Hematopoietic multipotent progenitor cell treated with erythropoietin and hydrocortisone succinate and interleukin-3 and kit ligand, for 17 days (in vitro differentiated cells): ENCODE data around the gene POLR1E.

Experiments
- DNase-seq: peaks from one replicate; pipeline ENCODE4 v3.0.0-alpha.2; 2015; ENCODE audit warnings: low spot score

Gene POLR1E

GRCh38 chr9:37485389-37486255 lies at the start of gene POLR1E:
TSS of gene POLR1E (plus strand) at chr9:37485948. CDS start at chr9:37486048, 100 bp downstream.
- peak; percentile 94 for DNase-seq

DNA sequence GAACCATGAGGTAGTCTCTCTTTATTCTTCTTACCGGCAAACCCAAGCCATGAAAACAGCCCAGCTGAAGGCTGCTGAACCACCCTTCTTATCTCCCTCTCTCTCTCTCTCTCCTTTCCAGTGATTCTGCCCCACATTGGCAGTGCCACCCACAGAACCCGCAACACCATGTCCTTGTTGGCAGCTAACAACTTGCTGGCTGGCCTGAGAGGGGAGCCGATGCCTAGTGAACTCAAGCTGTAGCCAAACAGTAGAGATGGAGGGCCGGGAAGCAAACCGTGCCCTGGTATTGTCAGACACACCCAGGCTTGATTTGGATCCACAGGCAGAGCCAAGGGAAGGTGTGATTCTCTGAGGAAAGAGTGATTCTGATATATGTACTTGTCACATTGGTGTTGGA lies 49.2 kb upstream of the POLR1E start:
- no peak for DNase-seq

DNA sequence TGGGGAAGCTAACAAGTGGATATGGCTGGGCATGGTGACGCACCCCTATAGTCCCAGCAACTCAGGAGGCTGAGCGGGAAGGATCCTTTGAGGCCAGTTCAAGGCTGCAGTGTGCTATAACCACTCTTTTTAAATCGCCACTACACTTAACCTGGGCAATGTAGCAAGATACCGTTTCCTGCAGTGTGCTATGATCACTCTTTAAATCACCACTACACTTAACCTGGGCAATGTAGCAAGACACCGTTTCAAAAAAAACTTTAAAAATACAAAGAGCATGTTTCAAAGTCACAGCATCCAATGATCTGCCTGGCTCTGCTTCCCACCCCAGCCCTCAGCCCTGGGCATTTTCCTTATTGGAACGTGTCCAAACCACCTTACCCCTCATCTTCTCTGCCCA lies 48.7 kb upstream of the POLR1E start:
- DNase-seq = no peak

DNA sequence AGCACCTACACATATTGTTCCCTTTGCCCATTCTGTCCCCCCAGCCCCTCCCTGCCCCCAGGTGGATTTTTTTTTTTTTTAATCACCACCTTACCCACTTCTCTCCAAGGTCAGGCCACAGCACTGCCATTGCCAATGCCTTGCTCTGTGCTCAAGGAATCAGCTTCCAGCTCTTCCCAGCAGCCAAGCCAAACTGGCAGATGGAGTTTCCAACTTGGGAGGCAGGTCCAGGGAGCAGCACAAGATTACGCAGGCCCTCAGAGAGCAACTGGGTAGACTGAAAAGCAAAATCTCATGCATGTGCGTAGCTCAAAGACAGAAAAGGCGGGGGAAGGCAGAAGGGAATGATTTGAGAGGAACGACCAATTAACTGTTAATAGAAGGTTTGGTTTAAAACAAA lies 48.1 kb upstream of the POLR1E start:
- DNase-seq = no peak

GRCh38 chr9:37438359-37438758 lies 47.4 kb upstream of the POLR1E start:
- DNase-seq = no peak

DNA sequence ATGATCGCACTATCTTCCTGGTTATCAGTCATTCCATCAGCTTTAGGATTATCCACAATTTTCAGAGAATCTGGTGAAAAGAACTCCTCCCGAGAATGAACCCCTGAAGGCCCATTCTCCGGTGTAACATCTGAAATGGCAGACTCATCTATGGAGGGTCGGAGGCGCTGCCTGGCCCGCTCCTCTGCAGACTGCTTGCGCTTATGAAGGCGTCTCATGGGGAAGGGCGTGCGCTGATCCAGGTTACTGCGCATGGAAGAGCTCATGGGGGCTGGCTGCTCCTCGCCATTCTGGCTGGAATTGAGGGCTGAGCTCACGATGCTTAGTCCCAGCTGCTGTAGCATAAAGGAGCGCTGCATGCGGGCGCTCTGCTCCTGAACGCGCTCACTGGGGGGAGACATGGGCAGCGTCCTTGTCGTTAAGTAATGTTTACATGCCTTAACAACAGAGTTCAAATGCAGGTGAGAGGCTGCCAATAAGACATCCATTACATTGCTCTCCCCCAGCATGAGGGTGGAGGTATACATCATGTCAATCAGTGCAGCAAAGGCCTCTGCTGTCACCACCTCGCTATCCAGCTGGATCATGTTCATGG lies 43.9 kb upstream of the POLR1E start:
- no peak for DNase-seq

DNA sequence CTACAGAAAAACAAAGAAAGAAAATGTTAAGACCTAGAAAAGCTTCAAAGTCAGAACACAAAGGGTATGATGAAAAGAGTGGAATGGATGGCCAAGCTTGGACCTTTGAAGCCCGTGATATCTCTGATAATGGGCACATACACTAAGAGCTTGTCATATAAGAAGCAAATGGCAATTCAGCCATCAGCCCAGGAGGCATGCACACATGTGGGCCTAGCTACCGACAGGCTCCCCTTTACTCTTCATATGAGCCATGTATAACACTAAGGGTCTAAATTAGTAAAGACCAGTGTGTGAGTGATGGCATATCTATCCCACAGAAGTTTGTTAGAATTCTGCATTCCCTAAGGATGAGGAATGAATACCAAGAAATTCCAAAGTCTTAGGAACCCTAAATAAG lies 43.2 kb upstream of the POLR1E start:
- DNase-seq = no peak

- no peak for DNase-seq
These were observed 42.2 kb upstream of the POLR1E start for GRCh38 chr9:37443566-37443965.

DNA sequence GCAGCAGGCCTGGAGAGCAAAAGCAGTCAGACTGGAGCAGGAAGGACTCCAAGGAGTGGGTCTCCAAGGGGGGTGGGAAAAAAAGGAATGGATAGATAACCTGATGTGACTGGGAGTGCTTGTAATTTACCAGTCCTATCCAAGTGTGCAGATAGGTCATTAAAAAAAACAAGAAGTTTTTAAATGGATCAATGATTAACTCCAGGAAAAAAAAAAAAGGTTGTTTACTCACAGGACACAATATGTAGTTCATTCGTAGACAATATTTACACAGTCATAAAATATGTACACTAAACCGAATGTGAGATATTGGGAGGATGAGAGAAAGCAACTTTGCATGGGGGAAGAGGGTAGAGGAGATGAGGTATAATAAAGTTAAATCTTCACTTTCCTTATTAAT lies 40.9 kb upstream of the POLR1E start:
- no peak for DNase-seq

GRCh38 chr9:37445832-37446231 lies 39.9 kb upstream of the POLR1E start:
- DNase-seq = no peak

DNA sequence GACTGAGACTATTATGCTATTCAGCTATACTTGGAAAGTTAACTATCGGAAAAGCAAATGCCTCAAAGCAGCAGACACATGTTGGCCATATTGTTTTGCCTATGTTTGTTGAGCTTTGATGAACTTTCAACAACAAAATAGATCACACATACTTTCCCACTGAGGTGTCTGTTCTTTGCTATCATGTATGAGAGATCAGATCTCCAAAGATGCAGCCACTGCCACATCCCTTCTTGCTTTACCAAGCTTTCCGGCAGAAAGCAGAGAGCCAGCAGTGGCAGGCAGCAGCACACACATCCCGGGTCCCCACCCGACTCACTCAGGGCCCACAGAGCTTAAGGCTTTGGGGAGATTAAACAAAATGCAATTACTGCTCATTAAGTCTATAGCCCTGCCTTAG lies 39.3 kb upstream of the POLR1E start:
- no peak for DNase-seq

DNA sequence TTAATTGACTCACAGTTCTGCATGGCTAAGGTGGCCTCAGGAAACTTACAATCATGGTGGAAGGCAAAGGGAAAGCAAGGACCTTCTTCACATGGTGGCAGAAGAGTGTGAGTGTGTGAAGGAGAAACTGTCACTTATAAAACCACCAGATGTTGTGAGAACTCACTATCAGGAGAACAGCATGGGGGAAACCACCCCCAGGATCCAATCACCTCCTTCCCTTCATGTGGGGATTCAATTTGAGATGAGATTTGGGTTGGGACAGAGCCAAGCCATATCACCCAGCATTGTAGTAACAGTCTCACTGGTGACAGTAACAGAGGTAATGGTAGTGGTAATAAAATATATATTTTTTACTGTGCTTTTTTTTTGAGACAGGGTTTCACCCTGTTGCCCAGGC lies 38.6 kb upstream of the POLR1E start:
- no peak for DNase-seq

- no peak for DNase-seq
These were observed 35.7 kb upstream of the POLR1E start for GRCh38 chr9:37449862-37450632.

GRCh38 chr9:37451628-37452027 lies 34.1 kb upstream of the POLR1E start:
- no peak for DNase-seq

- no peak for DNase-seq
These were observed 33.1 kb upstream of the POLR1E start for GRCh38 chr9:37452611-37453010.

DNA sequence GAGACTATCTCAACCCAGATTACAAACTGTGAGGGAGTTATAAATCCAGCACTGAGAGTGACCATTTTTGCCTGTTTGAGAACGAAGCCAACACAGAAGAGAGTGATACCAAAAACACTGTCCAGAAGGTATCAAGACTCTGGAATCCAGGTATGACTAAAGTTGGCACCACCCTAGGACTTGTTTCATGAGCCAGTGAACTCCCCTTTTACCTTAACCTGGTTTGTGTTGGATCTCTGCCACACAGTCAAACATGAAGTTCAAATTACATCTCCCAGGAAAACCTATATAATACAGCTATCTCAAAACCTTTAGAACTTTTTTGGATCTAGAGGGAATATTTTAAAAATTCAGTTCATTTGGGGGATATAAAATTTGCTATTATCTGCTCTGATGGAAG lies 31.9 kb upstream of the POLR1E start:
- no peak for DNase-seq

DNA sequence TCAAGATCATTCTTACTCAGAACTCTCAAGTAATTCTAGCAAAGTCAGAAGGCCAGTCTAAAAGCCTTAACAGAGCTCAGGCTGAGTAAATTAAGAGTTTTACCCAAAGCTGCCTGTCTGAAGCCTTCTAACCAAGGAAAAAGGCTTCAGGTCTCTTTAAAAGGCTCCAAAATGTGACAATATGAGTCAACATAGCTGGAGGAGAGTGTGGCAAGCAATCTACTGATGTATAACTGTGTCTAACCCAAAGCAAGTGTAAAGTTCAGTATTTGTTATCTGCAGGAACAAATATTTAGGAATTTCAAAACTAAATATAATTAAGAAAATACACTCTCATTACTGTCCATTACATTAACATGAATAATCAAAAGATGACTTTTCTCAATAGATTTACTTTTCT lies 31.5 kb upstream of the POLR1E start:
- DNase-seq = no peak

DNA sequence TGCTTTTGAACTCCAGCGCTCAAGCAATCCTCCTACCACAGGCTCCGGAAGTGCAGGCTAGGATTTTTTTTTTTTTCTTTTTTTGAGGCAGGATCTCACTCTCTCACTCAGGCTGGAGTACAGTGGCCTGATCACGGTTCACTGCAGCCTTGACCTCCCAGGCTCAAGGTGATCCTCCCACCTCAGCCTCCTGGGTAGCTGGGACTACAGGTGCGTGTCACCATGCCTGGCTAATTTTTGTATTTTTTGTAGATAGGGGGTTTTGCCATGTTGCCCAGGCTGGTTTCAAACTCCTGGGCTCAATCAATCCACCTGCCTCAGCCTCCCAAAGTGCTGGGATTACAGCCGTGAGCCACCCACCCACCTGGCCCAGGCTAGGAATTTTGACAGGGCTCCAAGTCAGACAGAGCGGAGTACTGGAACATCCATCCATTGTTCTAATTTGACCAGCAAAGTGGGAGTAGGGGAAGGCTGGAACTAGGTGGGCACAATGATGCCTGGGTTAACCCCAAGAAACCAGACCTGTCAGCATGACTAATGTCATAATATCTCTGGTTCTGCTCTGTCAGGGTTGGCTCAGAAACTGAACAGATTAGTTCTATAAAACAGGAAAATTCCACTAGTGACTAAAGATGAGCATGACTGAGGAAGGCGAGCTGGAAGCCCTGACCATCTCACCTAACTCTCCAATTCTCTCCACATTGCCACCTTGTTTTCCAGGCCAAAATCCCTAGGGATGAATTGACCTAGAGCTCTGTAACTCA lies 29.7 kb upstream of the POLR1E start:
- no peak for DNase-seq

- no peak for DNase-seq
These were observed 28.9 kb upstream of the POLR1E start for GRCh38 chr9:37456817-37457216.

GRCh38 chr9:37464006-37464405 lies 21.7 kb upstream of the POLR1E start:
- peak; percentile 13 for DNase-seq

- DNase-seq = peak; percentile 55
These were observed 21.1 kb upstream of the POLR1E start for GRCh38 chr9:37464426-37465248.
